ENCODE results near the gene OSBPL2. TPM values are rescaled to one million over a fixed set of nuclear protein-coding genes. Genes with fewer than 3 reads are reported as not detected.

The OSBPL2 gene
- total RNA-seq, 1 donor from 2014 or later: 49.8 TPM

DNA sequence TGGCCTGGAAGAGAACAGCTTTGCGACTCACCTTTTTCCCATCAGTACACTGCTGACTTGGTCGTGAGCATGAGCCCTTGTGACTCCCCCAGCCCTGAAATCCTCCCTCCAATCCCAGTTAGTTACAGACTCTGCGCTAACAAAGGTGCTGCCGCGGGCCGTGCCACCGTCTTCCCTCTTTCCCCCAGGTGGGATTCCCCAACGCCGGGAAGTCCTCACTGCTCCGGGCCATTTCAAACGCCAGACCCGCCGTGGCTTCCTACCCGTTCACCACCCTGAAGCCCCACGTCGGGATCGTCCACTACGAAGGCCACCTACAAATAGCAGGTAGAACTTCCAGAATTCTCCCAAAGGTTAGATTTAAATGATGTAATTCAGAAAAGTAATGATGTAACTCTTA, 39.4 kb upstream of the OSBPL2 start:
- TF ChIP-seq, protein P1, sequence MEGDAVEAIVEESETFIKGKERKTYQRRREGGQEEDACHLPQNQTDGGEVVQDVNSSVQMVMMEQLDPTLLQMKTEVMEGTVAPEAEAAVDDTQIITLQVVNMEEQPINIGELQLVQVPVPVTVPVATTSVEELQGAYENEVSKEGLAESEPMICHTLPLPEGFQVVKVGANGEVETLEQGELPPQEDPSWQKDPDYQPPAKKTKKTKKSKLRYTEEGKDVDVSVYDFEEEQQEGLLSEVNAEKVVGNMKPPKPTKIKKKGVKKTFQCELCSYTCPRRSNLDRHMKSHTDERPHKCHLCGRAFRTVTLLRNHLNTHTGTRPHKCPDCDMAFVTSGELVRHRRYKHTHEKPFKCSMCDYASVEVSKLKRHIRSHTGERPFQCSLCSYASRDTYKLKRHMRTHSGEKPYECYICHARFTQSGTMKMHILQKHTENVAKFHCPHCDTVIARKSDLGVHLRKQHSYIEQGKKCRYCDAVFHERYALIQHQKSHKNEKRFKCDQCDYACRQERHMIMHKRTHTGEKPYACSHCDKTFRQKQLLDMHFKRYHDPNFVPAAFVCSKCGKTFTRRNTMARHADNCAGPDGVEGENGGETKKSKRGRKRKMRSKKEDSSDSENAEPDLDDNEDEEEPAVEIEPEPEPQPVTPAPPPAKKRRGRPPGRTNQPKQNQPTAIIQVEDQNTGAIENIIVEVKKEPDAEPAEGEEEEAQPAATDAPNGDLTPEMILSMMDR (IDR thresholded peaks at IDR 0.05; ENCODE audit: insufficient read depth, low read length, severe bottlenecking): no peak
- H3K4me3 ChIP-seq (ENCODE audit: low read depth, low read length): no peak overlapping the region
- DNase-seq (ENCODE audit: low read depth): no peak
- no peaks in the 10 kb centered on the region for H3K27me3 ChIP-seq (ENCODE audit: control insufficient read depth, insufficient read depth, low read length)
- no peak for FAIRE-seq
- peaks cover 32% of the 10 kb centered on the region for H3K36me3 ChIP-seq (ENCODE audit: control insufficient read depth, insufficient read depth, low read length)

DNA sequence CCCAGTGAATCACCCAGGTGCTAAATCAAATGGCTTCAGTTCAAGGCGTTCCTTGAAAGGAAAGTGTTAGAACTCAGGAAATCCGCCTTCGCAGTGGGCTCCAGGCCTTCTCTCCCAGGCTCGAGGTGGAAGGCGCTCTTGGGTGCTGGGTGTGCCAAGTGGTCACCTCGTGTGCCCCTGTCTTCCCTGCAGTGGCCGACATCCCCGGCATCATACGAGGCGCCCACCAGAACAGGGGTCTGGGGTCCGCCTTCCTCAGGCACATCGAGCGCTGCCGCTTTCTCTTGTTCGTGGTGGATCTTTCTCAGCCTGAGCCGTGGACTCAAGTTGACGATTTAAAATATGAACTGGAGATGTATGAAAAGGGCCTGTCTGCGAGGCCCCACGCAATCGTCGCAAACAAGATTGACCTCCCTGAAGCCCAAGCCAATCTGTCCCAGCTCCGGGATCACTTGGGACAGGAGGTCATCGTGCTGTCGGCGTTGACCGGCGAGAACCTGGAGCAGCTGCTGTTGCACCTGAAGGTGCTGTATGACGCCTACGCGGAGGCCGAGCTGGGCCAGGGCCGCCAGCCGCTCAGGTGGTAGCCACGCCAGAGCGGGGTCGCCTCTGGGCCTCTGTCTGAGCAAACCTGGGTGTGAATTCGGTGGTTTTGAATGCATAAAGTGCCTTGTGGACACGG, 37.7 kb upstream of the OSBPL2 start:
- TF ChIP-seq, protein P1 (IDR thresholded peaks at IDR 0.05; ENCODE audit: insufficient read depth, low read length, severe bottlenecking): no peak
- DNase-seq (ENCODE audit: low read depth): no peak
- no peak for FAIRE-seq
- no peaks in the 10 kb centered on the region for H3K27me3 ChIP-seq (ENCODE audit: control insufficient read depth, insufficient read depth, low read length)
- peaks cover 31% of the 10 kb centered on the region for H3K36me3 ChIP-seq (ENCODE audit: control insufficient read depth, insufficient read depth, low read length)
- H3K4me3 ChIP-seq (ENCODE audit: low read depth, low read length): no peak overlapping the region

DNA sequence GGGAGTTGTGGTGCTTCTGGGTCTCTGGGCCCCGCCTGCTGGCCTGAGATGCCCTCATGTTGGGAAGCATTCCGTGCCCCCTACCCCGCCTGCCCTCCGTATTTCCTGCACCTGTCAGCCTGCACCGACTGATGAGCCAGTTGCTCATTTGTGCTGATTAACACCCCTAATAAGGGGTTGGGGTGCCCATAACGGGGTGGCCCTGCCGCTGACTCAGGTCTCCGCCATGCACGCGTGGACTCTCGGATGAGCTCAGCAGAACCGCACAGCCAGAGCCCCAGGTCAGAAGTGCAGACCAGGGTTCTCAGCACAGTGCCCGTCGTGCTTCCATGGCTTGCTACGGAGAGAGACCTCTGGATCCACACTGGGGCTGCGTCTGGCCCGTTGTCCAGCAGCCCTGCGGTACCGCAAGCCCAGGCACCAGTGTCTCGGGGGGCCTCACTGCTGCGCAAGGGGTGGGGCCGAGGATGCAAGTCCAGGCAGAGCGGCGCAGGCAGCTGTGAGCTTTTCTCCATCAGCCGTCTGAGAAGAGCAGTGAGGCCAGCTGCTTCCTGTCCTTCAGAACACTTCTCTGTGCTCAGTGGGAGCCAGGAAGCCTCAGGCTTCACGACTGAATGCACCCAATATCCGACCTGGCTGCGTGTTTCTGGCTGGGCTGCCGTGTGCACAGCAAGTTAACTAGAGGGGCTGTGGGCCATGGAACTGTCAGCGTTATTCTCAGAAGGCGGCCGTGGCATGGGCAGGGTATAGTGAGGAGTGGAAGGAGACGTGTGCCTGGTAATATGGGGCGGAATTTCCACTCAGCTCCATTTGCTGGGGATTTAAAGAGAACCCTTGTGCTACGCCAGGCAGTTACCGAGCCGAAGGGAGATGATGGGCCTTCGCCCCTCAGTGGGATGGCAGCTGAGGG, 36.9 kb upstream of the OSBPL2 start:
- FAIRE-seq (no peak), DNase-seq (ENCODE audit: low read depth) (no peak)
- TF ChIP-seq, protein P1 (IDR thresholded peaks at IDR 0.05; ENCODE audit: insufficient read depth, low read length, severe bottlenecking): no peak
- Histone ChIP-seq H3K27me3 (ENCODE audit: control insufficient read depth, insufficient read depth, low read length) (no peaks in the 10 kb centered on the region), H3K36me3 (ENCODE audit: control insufficient read depth, insufficient read depth, low read length) (peaks cover 29% of the 10 kb centered on the region), H3K4me3 (ENCODE audit: low read depth, low read length) (no peak overlapping the region)

DNA sequence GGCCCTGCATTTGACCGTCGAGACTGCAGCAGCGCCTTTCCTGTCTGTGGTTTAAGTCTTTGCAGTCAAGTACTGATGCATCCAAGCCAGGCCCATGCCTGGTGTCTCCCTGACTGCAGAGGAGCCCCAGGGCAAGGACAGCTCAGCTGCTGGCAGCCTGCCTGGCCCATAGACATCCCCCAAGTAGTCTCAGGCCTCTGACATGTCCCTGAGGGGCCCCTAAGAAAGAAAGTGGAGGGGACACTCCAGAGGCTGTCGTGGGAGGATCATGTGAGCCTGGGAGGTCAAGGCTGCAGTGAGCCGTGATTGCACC, 36.3 kb upstream of the OSBPL2 start:
- H3K27me3 ChIP-seq (ENCODE audit: control insufficient read depth, insufficient read depth, low read length): no peaks in the 10 kb centered on the region
- peaks cover 29% of the 10 kb centered on the region for H3K36me3 ChIP-seq (ENCODE audit: control insufficient read depth, insufficient read depth, low read length)
- no peak for DNase-seq (ENCODE audit: low read depth)
- FAIRE-seq: no peak
- no peak overlapping the region for H3K4me3 ChIP-seq (ENCODE audit: low read depth, low read length)
- TF ChIP-seq, protein P1 (IDR thresholded peaks at IDR 0.05; ENCODE audit: insufficient read depth, low read length, severe bottlenecking): no peak

DNA sequence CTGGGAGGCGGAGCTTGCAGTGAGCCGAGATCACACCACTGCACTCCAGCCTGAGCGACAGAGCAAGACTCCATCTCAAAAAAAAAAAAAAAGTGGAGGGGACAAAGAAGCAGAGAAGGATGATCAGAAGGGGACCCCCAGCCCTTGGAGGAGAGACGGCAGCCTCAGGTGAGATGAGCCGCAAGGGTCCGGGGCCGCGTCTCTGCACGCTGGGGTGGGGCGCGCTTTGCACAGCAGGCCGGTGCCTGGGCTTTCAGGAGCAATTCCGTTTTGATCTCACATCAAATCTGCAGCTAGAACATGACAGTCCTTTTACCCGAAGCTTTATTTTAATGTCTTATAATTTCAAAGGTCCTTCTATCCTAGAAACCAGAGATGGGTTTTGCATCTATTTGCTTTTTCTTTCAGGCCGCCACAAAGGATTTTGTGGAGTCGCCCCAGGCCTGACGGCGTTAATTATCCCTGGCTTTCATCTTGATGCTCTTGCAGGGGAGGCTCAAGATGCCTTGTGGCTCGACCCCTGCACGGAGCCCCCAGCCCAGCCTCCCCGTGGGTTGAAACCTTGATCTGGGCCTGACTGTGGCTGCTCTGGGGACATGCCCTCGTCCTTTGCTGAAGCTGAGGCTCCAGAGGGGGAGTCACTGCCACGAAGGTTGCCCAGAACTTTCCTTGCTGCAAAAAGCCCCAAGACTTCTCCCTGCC, 35.5 kb upstream of the OSBPL2 start:
- Histone ChIP-seq H3K4me3 (ENCODE audit: low read depth, low read length) (no peak overlapping the region), H3K27me3 (ENCODE audit: control insufficient read depth, insufficient read depth, low read length) (no peaks in the 10 kb centered on the region), H3K36me3 (ENCODE audit: control insufficient read depth, insufficient read depth, low read length) (peaks cover 26% of the 10 kb centered on the region)
- DNase-seq (ENCODE audit: low read depth) (no peak), FAIRE-seq (no peak)
- TF ChIP-seq, protein P1 (IDR thresholded peaks at IDR 0.05; ENCODE audit: insufficient read depth, low read length, severe bottlenecking): no peak

All from bronchial epithelial cell (primary cell).